GM23338 (cell line): ENCODE results near the gene SEMA6B. TPM values are rescaled to one million over a fixed set of nuclear protein-coding genes. Genes with fewer than 3 reads are reported as not detected.

Source experiments
- ATAC-seq: fragments of 200-7000 bp; cut with Tn5 transposase; 3 replicates; pipeline ENCODE4 v1.9.1; 2020
- DNase-seq: peaks from one replicate; pipeline ENCODE4 v3.0.0-alpha.2; 2015; ENCODE audit warnings: low spot score
- H2AFZ ChIP-seq: fragments of 200-600 bp; sonication (generic); 2 replicates; pipeline ENCODE4 v1.8.0; 2016; ENCODE audit warnings: antibody characterized with exemption, mild to moderate bottlenecking, moderate library complexity
- H3F3A ChIP-seq: fragments of 200-600 bp; sonication (generic); replicated peaks from 2 replicates; pipeline ENCODE4 v1.8.0; 2017; ENCODE audit warnings: antibody characterized with exemption, mixed run types, low read depth
- H3K27ac ChIP-seq: fragments of 200-600 bp; sonication (generic); 2 replicates; pipeline ENCODE4 v1.6.1; 2016; ENCODE audit warnings: low read depth
- H3K27me3 ChIP-seq: fragments of 200-600 bp; sonication (generic); 2 replicates; pipeline ENCODE4 v1.8.0; 2016; ENCODE audit warnings: mild to moderate bottlenecking, mixed run types, moderate library complexity; ENCODE audit not compliant: insufficient read depth
- H3K36me3 ChIP-seq: fragments of 200-600 bp; sonication (generic); 2 replicates; pipeline ENCODE4 v1.8.0; 2016; ENCODE audit warnings: mild to moderate bottlenecking; ENCODE audit not compliant: insufficient read depth
- H3K4me1 ChIP-seq: fragments of 200-600 bp; sonication (generic); 2 replicates; pipeline ENCODE4 v1.8.0; 2016; ENCODE audit warnings: mild to moderate bottlenecking, moderate library complexity; ENCODE audit not compliant: insufficient read depth
- H3K4me2 ChIP-seq: fragments of 200-600 bp; sonication (generic); 2 replicates; pipeline ENCODE4 v1.7.1; 2017; ENCODE audit warnings: mixed run types
- H3K4me3 ChIP-seq: fragments of 200-600 bp; sonication (generic); 2 replicates; pipeline ENCODE4 v1.6.1; 2016; ENCODE audit warnings: mixed run types
- H3K79me2 ChIP-seq: fragments of 200-600 bp; sonication (generic); replicated peaks from 2 replicates; pipeline ENCODE4 v1.8.0; 2017; ENCODE audit warnings: mild to moderate bottlenecking; ENCODE audit not compliant: insufficient read depth
- H3K9me2 ChIP-seq: fragments of 200-600 bp; sonication (generic); 2 replicates; pipeline ENCODE4 v1.8.0; 2017; ENCODE audit not compliant: insufficient read depth
- H4K20me1 ChIP-seq: fragments of 200-600 bp; sonication (generic); replicated peaks from 2 replicates; pipeline ENCODE4 v1.8.0; 2017; ENCODE audit warnings: mild to moderate bottlenecking; ENCODE audit not compliant: insufficient read depth
- H3K27ac Mint-ChIP-seq: 2 replicates; pipeline ENCODE4 v1.8.0; 2020; ENCODE audit warnings: inconsistent platforms, mild to moderate bottlenecking, moderate library complexity, mixed read lengths
- H3K27me3 Mint-ChIP-seq: 3 replicates; pipeline ENCODE4 v1.8.0; 2022; ENCODE audit warnings: low read depth, mild to moderate bottlenecking, moderate library complexity, mixed read lengths, inconsistent platforms; ENCODE audit not compliant: insufficient read depth, poor library complexity
- H3K36me3 Mint-ChIP-seq: 3 replicates; pipeline ENCODE4 v1.8.0; 2021; ENCODE audit warnings: low read depth, mild to moderate bottlenecking, inconsistent platforms, moderate library complexity, mixed read lengths
- H3K4me1 Mint-ChIP-seq: 3 replicates; pipeline ENCODE4 v1.8.0; 2020; ENCODE audit warnings: mild to moderate bottlenecking, inconsistent platforms, mixed read lengths
- H3K4me3 Mint-ChIP-seq: 3 replicates; pipeline ENCODE4 v1.8.0; 2021; ENCODE audit warnings: moderate library complexity, mild to moderate bottlenecking, inconsistent platforms, mixed read lengths
- H3K9me3 Mint-ChIP-seq: 3 replicates; pipeline ENCODE4 v1.8.0; 2020; ENCODE audit warnings: moderate library complexity, mild to moderate bottlenecking, inconsistent platforms, mixed read lengths
- CREB1 ChIP-seq: fragments of 250-450 bp; sonication (Bioruptor Pico); IDR thresholded peaks from 2 replicates; pipeline ENCODE4 v1.5.0; 2020; ENCODE audit warnings: low read depth, mild to moderate bottlenecking, moderate library complexity
- EZH2 ChIP-seq: fragments of 200-600 bp; sonication (generic); IDR thresholded peaks from one replicate; pipeline ENCODE4 v1.8.0; 2017; ENCODE audit warnings: antibody characterized with exemption, mild to moderate bottlenecking, low read depth; ENCODE audit not compliant: unreplicated experiment
- EZH2phosphoT487 ChIP-seq: fragments of 200-600 bp; sonication (generic); IDR thresholded peaks from one replicate; pipeline ENCODE4 v1.8.1; 2018; ENCODE audit warnings: antibody characterized with exemption; ENCODE audit not compliant: unreplicated experiment
- JUNB ChIP-seq: IDR thresholded peaks from one replicate; pipeline ENCODE4 v1.6.1; 2016; ENCODE audit warnings: antibody characterized with exemption; ENCODE audit not compliant: unreplicated experiment
- NANOG ChIP-seq: IDR thresholded peaks from 2 replicates; pipeline ENCODE4 v1.6.1; 2016; ENCODE audit warnings: antibody characterized with exemption, borderline replicate concordance
- POLR2AphosphoS5 ChIP-seq: IDR thresholded peaks from 2 replicates; pipeline ENCODE4 v1.6.1; 2016; ENCODE audit warnings: antibody characterized with exemption, low read depth
- STAT1 ChIP-seq: IDR thresholded peaks from one replicate; pipeline ENCODE4 v1.6.1; 2016; ENCODE audit warnings: antibody characterized with exemption; ENCODE audit not compliant: unreplicated experiment
- ZNF114 ChIP-seq: fragments of 250-450 bp; sonication (Bioruptor Pico); IDR thresholded peaks from 2 replicates; pipeline ENCODE4 v1.5.0; 2020; ENCODE audit warnings: mild to moderate bottlenecking, moderate library complexity
- ZNF331 ChIP-seq: fragments of 250-450 bp; sonication (Bioruptor Pico); IDR thresholded peaks from 2 replicates; pipeline ENCODE4 v1.5.0; 2020; ENCODE audit warnings: low read depth, mild to moderate bottlenecking, moderate library complexity
- polyA plus RNA-seq: library from polyadenylated mRNA; unstranded; fragments of >200 nt; fragmentation: Nextera tagmentation; extraction: Ambion mirVana; gene quantifications from 2 replicates; pipeline ENCODE4 v1.2.1, GENCODE V29; 2016
- total RNA-seq: library from RNA; depleted of rRNA; stranded (reverse); fragments of >200 nt; shearing (Covaris generic); gene quantifications from 2 replicates; pipeline ENCODE4 v1.2.3, GENCODE V29; 2014
- TF ChIP-seq, protein P1 (sequence below): IDR thresholded peaks from 2 replicates; pipeline ENCODE4 v1.6.1; 2016; ENCODE audit warnings: antibody characterized with exemption
- TF ChIP-seq, protein P2 (sequence below): IDR thresholded peaks from one replicate; pipeline ENCODE4 v1.6.1; 2018; ENCODE audit warnings: antibody characterized with exemption; ENCODE audit not compliant: unreplicated experiment
- TF ChIP-seq, protein P3 (sequence below): fragments of 250-450 bp; sonication (Bioruptor Pico); IDR thresholded peaks from 2 replicates; pipeline ENCODE4 v1.5.0; 2020; ENCODE audit warnings: mild to moderate bottlenecking, moderate library complexity
- TF ChIP-seq, protein P4 (sequence below), 2 experiments: fragments of 200-600 bp in 1 of 2; sonication (generic) in 1 of 2; conservative IDR thresholded peaks; 2 replicates each; pipeline versions ENCODE4 v1.5.1 to v1.6.1; 2016 to 2017; ENCODE audit warnings: antibody characterized with exemption in 2 of 2, low read depth in 2 of 2, mild to moderate bottlenecking in 2 of 2, moderate library complexity in 1 of 2

Gene SEMA6B
- total and polyA plus RNA-seq, 2 experiments from 2014 or later = 5.3 to 42.7 TPM

DNA sequence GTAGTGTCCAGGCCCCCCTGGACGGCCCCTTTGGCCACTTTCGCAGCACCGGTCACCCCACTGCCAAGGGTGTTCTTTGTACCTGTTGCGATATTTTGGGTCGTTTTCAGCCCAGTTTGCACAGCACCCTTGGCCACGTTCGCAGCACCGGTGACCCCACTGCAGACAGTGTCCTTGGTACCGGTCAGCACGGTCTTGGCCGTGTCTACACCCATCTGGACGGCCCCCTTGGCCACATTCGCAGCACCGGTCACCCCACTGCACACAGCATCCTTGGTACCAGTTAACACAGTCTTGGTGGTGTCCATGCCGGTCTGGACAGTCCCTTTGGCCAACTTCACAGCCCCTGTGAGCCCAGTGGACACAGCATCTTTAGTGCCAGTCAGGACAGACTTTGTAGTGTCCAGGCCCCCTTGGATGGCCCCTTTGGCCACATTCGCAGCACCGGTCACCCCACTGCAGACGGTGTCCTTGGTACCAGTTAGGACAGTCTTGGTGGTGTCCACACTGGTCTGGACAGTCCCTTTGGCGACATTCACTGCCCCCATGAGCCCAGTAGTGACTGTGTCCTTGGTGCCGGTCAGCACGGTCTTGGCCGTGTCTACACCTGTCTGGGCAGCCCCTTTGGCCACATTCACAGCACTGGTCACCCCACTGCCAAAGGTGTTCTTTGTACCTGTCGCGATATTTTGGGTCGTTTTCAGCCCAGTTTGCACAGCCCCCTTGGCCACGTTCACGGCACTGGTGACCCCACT lies 48.0 kb downstream of the SEMA6B start:
- Histone ChIP-seq H3K9me2 (no peaks in the 10 kb centered on the region), H2AFZ (no peak overlapping the region), H3K4me3 (no peak overlapping the region), H4K20me1 (no peaks in the 10 kb centered on the region; the same call in none of the 2 replicates), H3K79me2 (no peaks in the 10 kb centered on the region), H3K4me1 (no peaks in the 10 kb centered on the region), H3K36me3 (no peaks in the 10 kb centered on the region), H3K27me3 (peaks cover 51% of the 10 kb centered on the region; the same call in 1 of the 2 replicates), H3K27ac (no peak overlapping the region), H3K4me2 (no peak overlapping the region), H3F3A (no peaks in the 10 kb centered on the region)
- Mint-ChIP-seq H3K4me1 (no peaks in the 10 kb centered on the region), H3K36me3 (0 out of 3 replicates have a peak, but pooled peaks cover under 1% of the 10 kb centered on the region), H3K27me3 (peaks cover 41% of the 10 kb centered on the region), H3K9me3 (no peaks in the 10 kb centered on the region; the same call in 2 of the 3 replicates), H3K4me3 (no peak overlapping the region), H3K27ac (no peak overlapping the region)
- TF ChIP-seq EZH2 (no peak), POLR2AphosphoS5 (no peak), NANOG (no peak), ZNF114 (no peak), STAT1 (no peak), CREB1 (CRISPR knock-in tag) (no peak), ZNF331 (CRISPR knock-in tag) (no peak), EZH2phosphoT487 (no peak), JUNB (no peak)
- TF ChIP-seq, protein P1, sequence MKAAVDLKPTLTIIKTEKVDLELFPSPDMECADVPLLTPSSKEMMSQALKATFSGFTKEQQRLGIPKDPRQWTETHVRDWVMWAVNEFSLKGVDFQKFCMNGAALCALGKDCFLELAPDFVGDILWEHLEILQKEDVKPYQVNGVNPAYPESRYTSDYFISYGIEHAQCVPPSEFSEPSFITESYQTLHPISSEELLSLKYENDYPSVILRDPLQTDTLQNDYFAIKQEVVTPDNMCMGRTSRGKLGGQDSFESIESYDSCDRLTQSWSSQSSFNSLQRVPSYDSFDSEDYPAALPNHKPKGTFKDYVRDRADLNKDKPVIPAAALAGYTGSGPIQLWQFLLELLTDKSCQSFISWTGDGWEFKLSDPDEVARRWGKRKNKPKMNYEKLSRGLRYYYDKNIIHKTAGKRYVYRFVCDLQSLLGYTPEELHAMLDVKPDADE = no peak
- TF ChIP-seq, protein P2, sequence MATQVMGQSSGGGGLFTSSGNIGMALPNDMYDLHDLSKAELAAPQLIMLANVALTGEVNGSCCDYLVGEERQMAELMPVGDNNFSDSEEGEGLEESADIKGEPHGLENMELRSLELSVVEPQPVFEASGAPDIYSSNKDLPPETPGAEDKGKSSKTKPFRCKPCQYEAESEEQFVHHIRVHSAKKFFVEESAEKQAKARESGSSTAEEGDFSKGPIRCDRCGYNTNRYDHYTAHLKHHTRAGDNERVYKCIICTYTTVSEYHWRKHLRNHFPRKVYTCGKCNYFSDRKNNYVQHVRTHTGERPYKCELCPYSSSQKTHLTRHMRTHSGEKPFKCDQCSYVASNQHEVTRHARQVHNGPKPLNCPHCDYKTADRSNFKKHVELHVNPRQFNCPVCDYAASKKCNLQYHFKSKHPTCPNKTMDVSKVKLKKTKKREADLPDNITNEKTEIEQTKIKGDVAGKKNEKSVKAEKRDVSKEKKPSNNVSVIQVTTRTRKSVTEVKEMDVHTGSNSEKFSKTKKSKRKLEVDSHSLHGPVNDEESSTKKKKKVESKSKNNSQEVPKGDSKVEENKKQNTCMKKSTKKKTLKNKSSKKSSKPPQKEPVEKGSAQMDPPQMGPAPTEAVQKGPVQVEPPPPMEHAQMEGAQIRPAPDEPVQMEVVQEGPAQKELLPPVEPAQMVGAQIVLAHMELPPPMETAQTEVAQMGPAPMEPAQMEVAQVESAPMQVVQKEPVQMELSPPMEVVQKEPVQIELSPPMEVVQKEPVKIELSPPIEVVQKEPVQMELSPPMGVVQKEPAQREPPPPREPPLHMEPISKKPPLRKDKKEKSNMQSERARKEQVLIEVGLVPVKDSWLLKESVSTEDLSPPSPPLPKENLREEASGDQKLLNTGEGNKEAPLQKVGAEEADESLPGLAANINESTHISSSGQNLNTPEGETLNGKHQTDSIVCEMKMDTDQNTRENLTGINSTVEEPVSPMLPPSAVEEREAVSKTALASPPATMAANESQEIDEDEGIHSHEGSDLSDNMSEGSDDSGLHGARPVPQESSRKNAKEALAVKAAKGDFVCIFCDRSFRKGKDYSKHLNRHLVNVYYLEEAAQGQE = no peak
- TF ChIP-seq, protein P3, sequence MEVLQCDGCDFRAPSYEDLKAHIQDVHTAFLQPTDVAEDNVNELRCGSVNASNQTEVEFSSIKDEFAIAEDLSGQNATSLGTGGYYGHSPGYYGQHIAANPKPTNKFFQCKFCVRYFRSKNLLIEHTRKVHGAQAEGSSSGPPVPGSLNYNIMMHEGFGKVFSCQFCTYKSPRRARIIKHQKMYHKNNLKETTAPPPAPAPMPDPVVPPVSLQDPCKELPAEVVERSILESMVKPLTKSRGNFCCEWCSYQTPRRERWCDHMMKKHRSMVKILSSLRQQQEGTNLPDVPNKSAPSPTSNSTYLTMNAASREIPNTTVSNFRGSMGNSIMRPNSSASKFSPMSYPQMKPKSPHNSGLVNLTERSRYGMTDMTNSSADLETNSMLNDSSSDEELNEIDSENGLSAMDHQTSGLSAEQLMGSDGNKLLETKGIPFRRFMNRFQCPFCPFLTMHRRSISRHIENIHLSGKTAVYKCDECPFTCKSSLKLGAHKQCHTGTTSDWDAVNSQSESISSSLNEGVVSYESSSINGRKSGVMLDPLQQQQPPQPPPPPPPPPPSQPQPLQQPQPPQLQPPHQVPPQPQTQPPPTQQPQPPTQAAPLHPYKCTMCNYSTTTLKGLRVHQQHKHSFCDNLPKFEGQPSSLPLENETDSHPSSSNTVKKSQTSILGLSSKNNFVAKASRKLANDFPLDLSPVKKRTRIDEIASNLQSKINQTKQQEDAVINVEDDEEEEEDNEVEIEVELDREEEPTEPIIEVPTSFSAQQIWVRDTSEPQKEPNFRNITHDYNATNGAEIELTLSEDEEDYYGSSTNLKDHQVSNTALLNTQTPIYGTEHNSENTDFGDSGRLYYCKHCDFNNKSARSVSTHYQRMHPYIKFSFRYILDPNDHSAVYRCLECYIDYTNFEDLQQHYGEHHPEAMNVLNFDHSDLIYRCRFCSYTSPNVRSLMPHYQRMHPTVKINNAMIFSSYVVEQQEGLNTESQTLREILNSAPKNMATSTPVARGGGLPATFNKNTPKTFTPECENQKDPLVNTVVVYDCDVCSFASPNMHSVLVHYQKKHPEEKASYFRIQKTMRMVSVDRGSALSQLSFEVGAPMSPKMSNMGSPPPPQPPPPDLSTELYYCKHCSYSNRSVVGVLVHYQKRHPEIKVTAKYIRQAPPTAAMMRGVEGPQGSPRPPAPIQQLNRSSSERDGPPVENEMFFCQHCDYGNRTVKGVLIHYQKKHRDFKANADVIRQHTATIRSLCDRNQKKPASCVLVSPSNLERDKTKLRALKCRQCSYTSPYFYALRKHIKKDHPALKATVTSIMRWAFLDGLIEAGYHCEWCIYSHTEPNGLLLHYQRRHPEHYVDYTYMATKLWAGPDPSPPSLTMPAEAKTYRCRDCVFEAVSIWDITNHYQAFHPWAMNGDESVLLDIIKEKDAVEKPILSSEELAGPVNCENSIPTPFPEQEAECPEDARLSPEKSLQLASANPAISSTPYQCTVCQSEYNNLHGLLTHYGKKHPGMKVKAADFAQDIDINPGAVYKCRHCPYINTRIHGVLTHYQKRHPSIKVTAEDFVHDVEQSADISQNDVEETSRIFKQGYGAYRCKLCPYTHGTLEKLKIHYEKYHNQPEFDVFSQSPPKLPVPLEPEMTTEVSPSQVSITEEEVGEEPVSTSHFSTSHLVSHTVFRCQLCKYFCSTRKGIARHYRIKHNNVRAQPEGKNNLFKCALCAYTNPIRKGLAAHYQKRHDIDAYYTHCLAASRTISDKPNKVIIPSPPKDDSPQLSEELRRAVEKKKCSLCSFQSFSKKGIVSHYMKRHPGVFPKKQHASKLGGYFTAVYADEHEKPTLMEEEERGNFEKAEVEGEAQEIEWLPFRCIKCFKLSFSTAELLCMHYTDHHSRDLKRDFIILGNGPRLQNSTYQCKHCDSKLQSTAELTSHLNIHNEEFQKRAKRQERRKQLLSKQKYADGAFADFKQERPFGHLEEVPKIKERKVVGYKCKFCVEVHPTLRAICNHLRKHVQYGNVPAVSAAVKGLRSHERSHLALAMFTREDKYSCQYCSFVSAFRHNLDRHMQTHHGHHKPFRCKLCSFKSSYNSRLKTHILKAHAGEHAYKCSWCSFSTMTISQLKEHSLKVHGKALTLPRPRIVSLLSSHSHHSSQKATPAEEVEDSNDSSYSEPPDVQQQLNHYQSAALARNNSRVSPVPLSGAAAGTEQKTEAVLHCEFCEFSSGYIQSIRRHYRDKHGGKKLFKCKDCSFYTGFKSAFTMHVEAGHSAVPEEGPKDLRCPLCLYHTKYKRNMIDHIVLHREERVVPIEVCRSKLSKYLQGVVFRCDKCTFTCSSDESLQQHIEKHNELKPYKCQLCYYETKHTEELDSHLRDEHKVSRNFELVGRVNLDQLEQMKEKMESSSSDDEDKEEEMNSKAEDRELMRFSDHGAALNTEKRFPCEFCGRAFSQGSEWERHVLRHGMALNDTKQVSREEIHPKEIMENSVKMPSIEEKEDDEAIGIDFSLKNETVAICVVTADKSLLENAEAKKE = no peak
- TF ChIP-seq, protein P4, sequence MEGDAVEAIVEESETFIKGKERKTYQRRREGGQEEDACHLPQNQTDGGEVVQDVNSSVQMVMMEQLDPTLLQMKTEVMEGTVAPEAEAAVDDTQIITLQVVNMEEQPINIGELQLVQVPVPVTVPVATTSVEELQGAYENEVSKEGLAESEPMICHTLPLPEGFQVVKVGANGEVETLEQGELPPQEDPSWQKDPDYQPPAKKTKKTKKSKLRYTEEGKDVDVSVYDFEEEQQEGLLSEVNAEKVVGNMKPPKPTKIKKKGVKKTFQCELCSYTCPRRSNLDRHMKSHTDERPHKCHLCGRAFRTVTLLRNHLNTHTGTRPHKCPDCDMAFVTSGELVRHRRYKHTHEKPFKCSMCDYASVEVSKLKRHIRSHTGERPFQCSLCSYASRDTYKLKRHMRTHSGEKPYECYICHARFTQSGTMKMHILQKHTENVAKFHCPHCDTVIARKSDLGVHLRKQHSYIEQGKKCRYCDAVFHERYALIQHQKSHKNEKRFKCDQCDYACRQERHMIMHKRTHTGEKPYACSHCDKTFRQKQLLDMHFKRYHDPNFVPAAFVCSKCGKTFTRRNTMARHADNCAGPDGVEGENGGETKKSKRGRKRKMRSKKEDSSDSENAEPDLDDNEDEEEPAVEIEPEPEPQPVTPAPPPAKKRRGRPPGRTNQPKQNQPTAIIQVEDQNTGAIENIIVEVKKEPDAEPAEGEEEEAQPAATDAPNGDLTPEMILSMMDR (conservative IDR thresholded peaks at IDR 0.05; ENCODE audit: low read depth in 2 of 2) = no peak
- ATAC-seq = no peak
- no peak for DNase-seq
